Mucosa of stomach (tissue), 1 donor: Measurements from ENCODE around the gene MRPL17.
"Not testable (repeated sequence)": the region's sequence is repeated elsewhere in the genome, so short reads cannot be mapped to it uniquely, and the experiment has no call there.

ENCODE experiments used
- H3K27me3 ChIP-seq: one replicate; pipeline ENCODE4 v1.7.0; 2013; ENCODE audit warnings: mild to moderate bottlenecking, low read length; ENCODE audit not compliant: control insufficient read depth, insufficient read depth
- H3K36me3 ChIP-seq: one replicate; pipeline ENCODE4 v1.7.0; 2013; ENCODE audit warnings: low read length; ENCODE audit not compliant: control insufficient read depth, insufficient read depth
- H3K4me1 ChIP-seq: one replicate; pipeline ENCODE4 v1.7.0; 2013; ENCODE audit warnings: mild to moderate bottlenecking, low read length; ENCODE audit not compliant: control insufficient read depth, insufficient read depth
- H3K4me3 ChIP-seq: one replicate; pipeline ENCODE4 v1.7.0; 2013; ENCODE audit warnings: low read length
- H3K9ac ChIP-seq: one replicate; pipeline ENCODE4 v1.7.0; 2013; ENCODE audit warnings: mild to moderate bottlenecking, low read length, moderate library complexity
- H3K9me3 ChIP-seq: one replicate; pipeline ENCODE4 v1.7.0; 2013; ENCODE audit warnings: mild to moderate bottlenecking, low read length, moderate library complexity; ENCODE audit not compliant: control insufficient read depth
- donor health status: Pancreatic carcinoma.

MRPL17 gene

DNA sequence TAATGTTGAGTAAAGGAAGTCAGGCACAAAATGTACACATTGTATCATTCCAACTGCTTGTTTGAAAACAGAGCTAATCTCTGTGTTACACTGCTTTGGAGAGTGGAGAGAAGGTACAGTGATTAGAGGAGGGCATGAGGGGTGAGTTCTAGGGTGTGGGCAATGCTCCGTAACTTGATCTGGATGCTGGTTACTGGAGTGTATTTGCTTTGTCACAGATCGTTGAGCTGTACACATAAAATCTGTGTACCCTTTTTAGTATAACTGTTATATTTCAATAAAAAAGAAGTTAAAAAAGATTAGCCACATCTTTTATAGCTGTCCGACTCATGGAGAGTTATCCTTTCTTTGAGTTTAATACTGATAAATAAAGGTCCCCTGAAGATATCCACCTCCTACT lies 18.8 kb upstream of the MRPL17 start:
- H3K4me1 ChIP-seq, H3K36me3 ChIP-seq, H3K27me3 ChIP-seq, H3K9ac ChIP-seq, H3K4me3 ChIP-seq, H3K9me3 ChIP-seq: not testable (repeated sequence)

DNA sequence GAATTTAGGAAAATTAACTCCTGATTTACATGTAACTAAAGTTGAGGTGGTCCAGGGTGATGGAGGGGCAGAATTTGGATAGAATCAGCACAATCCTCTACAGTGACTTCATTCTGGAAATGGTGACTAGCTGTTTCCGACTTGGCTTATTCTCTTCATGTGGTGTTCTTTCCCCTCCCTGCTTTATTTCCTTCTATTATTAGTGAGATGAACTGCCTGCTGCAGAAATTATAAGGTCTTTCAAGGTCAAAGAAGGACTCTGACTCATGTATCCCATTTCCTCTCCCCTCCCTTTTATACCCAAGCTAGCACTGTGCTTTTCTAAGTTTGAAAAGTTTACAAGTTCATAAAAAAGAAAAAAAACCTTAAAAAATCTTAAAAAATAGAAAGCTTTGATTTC lies 12.2 kb upstream of the MRPL17 start:
- Histone ChIP-seq H3K4me3 (no peak overlapping the region), H3K9me3 (no peaks in the 10 kb centered on the region), H3K27me3 (no peaks in the 10 kb centered on the region), H3K9ac (no peak overlapping the region), H3K36me3 (no peaks in the 10 kb centered on the region), H3K4me1 (no peaks in the 10 kb centered on the region)

DNA sequence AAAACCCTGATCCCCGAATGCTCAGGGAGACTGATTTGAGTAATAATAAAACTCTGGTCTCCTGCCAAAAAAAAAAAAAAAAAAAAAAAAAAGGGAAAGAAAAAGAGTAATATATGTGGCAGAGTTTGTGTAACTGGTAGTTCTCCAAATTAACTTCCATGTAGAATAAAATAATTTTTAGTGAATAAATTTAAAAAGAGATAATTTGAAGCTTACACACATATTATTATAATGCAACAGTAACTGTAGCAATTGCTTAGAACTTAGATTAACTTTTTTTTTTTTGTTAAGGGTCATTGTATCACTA lies 11.0 kb upstream of the MRPL17 start:
- Histone ChIP-seq H3K9ac (no peak overlapping the region), H3K36me3 (no peaks in the 10 kb centered on the region), H3K9me3 (no peaks in the 10 kb centered on the region), H3K4me3 (no peak overlapping the region), H3K4me1 (no peaks in the 10 kb centered on the region), H3K27me3 (no peaks in the 10 kb centered on the region)

DNA sequence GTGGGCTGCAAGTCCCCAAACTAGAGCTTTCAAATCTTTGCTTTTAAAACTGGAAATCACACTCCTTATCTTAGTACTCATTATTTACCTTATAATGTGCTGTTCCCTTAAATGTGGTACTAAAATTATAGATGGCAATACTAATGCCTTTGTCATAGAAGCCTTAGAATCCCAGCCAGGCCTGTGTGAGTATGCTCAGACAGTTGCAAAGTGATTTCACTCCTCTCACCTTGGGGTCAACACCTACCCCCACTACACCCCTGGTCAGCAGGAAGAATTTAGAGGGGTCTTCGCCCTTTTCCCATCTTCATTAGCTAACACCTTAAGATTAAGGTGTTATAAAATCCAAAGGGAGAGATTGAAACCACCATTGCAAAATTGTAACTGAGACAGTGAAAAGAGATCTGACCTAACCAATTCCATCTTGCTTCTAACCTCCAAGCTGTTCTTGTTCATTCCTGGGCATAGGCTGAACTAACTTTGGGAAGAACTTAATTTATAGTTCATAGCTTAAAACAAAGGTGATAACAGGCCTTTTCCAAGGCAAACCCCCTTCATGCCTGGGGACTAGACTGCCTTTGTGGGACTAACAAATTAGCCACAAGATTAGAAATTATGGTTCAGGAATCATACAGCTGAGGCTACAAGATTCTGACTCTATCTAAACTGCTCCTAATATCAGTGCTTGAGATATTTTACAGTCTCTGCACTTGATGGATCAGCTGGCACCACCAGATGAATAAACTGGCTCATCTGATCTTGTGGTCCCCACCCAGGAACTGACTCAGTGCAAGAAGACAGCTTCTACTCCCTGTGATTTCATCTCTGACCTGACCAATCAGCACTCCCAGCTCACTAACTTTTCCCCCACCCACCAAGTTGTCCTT lies 10.4 kb upstream of the MRPL17 start:
- Histone ChIP-seq H3K4me1 (no peaks in the 10 kb centered on the region), H3K9me3 (no peaks in the 10 kb centered on the region), H3K9ac (no peak overlapping the region), H3K4me3 (no peak overlapping the region), H3K36me3 (no peaks in the 10 kb centered on the region), H3K27me3 (no peaks in the 10 kb centered on the region)

DNA sequence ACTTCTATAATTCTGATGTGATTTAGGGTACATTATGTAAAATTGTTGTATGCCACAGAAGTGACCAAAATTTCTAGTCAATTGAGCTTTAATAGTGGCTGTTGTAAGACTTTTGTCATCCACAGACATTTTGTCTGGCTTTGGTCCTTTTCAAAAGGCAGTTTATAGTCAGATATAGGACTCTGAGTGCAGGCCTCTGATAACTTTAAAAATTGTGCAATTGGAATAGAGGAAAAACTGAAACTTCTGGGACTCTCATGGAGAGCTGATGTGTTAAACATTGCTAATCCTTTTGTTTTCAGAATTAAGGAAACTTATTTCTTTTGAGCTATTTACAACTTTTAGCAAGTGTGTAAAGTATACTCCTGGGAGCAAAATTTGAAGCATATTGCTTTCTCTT lies 9.0 kb upstream of the MRPL17 start:
- no peaks in the 10 kb centered on the region for H3K9me3 ChIP-seq
- H3K9ac ChIP-seq = no peak overlapping the region
- H3K4me3 ChIP-seq = no peak overlapping the region
- H3K27me3 ChIP-seq = no peaks in the 10 kb centered on the region
- no peaks in the 10 kb centered on the region for H3K36me3 ChIP-seq
- H3K4me1 ChIP-seq = no peaks in the 10 kb centered on the region

DNA sequence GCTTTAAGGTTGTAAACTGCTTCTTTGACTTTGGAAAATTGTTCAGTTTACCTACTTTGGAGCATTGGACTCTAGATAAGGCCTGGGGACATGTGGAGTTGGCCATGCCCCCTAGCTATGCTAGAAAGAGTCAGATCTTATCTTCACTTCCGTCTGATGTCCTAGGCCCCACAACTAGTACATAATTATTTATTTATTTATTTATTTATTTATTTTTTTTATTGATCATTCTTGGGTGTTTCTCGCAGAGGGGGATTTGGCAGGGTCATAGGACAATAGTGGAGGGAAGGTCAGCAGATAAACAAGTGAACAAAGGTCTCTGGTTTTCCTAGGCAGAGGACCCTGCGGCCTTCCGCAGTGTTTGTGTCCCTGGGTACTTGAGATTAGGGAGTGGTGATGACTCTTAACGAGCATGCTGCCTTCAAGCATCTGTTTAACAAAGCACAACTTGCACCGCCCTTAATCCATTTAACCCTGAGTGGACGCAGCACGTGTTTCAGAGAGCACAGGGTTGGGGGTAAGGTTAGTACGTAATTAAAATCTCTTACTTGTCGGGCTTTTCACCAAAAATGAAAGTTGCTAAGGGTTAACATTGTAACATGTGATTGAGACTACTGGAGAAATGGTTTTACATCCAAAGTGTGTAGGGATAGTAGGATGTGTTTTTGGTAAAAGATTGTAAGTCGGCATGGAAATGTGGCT lies 7.4 kb upstream of the MRPL17 start:
- not testable (repeated sequence) for H3K9ac ChIP-seq, H3K27me3 ChIP-seq, H3K4me1 ChIP-seq, H3K4me3 ChIP-seq, H3K36me3 ChIP-seq, H3K9me3 ChIP-seq

DNA sequence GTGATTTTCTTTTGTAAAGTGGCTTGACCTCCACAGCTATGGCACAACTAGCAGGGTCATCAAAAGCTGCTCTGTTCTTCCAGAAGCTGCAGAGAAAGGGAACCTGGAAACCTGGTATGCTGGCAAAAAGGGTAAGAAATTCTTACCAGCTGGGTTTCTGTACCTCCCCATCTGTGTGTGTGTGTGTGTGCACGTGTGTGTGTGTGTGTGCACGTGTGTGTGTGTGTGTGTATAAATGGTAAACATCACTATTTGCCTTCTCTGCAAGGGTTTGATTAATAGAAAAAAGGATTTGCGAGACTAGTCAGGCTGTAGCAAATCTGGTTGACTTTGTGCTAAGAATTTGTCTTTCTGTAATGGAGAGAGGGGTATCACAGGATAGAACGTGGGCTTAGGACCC lies 4.7 kb upstream of the MRPL17 start:
- H3K9me3 ChIP-seq = no peaks in the 10 kb centered on the region
- H3K4me1 ChIP-seq = peaks cover 3% of the 10 kb centered on the region
- H3K36me3 ChIP-seq = no peaks in the 10 kb centered on the region
- no peak overlapping the region for H3K9ac ChIP-seq
- no peaks in the 10 kb centered on the region for H3K27me3 ChIP-seq
- no peak overlapping the region for H3K4me3 ChIP-seq

DNA sequence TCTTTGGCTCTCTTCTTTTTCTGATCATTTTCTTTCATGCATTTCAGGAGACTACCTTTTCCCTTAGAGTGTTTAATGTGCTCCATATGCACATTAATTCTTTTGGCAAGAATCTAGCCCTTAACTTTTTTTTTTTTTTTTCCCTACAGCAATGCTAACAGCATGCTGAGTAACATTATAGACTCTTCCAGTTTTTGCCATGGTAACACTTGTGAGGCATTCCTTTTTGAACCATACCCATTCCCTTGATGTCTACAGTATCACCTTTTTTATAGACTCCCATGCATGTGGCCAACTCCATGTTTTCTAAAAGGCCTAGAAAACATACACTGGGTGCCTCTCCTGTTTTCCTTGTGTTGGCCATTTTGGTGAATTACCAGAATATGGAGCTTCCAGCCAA lies 2.9 kb upstream of the MRPL17 start:
- Histone ChIP-seq H3K9ac (no peak overlapping the region), H3K9me3 (no peaks in the 10 kb centered on the region), H3K4me3 (no peak overlapping the region), H3K4me1 (peaks cover 8% of the 10 kb centered on the region), H3K27me3 (no peaks in the 10 kb centered on the region), H3K36me3 (no peaks in the 10 kb centered on the region)

DNA sequence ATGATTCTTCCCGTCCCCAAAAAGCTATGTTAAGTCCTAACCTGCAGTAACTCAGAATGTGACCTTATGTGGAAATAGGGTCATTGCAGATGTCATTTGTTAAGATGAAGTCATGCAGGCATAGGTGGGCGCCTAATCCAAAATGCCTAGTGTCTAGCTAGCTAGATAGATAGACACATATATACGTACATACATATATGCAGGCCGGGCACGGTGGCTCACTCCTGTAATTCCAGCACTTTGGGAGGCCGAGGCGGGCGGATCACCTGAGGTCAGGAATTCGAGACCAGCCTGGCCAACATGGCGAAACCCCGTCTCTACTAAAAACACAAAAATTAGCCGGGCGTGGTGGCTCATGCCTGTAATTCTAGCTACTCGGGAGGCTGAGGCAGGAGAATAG lies 928 bp upstream of the MRPL17 start:
- not testable (repeated sequence) for H3K4me1 ChIP-seq, H3K4me3 ChIP-seq, H3K27me3 ChIP-seq, H3K9me3 ChIP-seq, H3K36me3 ChIP-seq
- H3K9ac ChIP-seq = peak overlapping the region; percentile 82

DNA sequence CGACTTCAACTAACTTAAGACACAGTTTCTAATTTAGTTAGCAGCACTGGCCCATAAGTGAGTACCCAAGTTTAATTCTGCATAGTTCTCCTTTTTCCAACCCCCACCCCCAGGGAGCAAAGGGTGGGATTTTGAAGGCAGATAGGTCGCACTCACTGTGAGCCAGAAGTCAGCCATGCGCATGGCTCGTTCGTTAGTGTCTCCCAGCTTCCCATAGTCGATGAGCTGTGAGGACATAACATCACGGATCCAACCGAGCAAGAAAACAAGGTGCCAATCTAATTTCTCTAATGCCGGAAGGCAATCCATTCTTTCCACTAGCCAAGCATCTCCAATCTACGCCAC lies 577 bp downstream of the MRPL17 start:
- no peaks in the 10 kb centered on the region for H3K36me3 ChIP-seq
- H3K4me3 ChIP-seq = peak overlapping the region; percentile 97
- no peaks in the 10 kb centered on the region for H3K27me3 ChIP-seq
- H3K9me3 ChIP-seq = no peaks in the 10 kb centered on the region
- H3K4me1 ChIP-seq = peaks cover 8% of the 10 kb centered on the region
- peak overlapping the region; percentile 82 for H3K9ac ChIP-seq

DNA sequence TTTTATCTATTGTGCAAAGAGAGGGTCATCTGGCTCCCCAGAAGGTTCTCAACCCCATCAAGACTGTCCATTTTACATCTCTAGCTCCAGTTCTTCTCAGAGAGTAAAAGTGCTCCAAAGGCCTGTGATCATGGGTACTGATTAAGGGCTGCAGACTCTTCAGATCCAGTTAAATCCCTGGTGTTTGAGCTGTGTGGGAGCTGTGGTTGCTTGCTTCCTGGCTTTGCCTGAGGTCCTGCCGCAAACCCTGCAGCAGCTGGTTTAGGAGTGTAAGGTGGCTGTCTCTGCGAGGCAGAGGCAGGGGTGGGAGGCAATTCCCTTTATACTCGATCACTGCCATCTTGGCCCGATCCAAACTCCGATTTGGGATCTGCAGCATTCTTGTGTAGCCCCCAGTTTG lies 1.2 kb downstream of the MRPL17 start:
- Histone ChIP-seq H3K9me3 (no peaks in the 10 kb centered on the region), H3K4me1 (peaks cover 8% of the 10 kb centered on the region), H3K36me3 (no peaks in the 10 kb centered on the region), H3K27me3 (no peaks in the 10 kb centered on the region), H3K4me3 (peak overlapping the region; percentile 97), H3K9ac (peak overlapping the region; percentile 82)

DNA sequence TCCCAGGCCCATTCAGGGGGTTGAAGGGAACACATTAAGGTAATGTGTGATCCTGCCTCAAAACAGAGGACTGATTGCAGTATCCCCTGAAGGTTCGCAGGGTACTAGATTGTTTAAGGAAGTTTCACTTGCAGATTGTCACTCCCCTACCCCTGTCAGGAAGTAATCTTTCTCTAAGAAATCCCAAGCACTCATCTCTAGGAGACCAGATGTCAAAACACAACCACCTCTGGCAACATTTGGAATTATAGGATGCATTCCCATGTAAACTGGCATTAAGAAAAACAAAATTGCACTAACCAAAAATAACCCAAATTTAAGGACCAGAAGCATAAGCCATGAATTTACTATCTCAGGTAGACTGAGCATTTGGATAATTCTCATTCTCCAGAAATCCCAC lies 1.6 kb downstream of the MRPL17 start:
- H3K36me3 ChIP-seq = no peaks in the 10 kb centered on the region
- H3K4me3 ChIP-seq = no peak overlapping the region
- H3K27me3 ChIP-seq = no peaks in the 10 kb centered on the region
- H3K9me3 ChIP-seq = no peaks in the 10 kb centered on the region
- peaks cover 8% of the 10 kb centered on the region for H3K4me1 ChIP-seq
- H3K9ac ChIP-seq = no peak overlapping the region
